Measurements from ENCODE around the gene ATG9A. TPM values are rescaled to one million over a fixed set of nuclear protein-coding genes. Genes with fewer than 3 reads are reported as not detected.
A peak's percentile ranks its signal among the peaks of the same experiment; 100 is the strongest.

Gene ATG9A
- total RNA-seq, 1 experiment from 2014 or later = 46.4 TPM

DNA sequence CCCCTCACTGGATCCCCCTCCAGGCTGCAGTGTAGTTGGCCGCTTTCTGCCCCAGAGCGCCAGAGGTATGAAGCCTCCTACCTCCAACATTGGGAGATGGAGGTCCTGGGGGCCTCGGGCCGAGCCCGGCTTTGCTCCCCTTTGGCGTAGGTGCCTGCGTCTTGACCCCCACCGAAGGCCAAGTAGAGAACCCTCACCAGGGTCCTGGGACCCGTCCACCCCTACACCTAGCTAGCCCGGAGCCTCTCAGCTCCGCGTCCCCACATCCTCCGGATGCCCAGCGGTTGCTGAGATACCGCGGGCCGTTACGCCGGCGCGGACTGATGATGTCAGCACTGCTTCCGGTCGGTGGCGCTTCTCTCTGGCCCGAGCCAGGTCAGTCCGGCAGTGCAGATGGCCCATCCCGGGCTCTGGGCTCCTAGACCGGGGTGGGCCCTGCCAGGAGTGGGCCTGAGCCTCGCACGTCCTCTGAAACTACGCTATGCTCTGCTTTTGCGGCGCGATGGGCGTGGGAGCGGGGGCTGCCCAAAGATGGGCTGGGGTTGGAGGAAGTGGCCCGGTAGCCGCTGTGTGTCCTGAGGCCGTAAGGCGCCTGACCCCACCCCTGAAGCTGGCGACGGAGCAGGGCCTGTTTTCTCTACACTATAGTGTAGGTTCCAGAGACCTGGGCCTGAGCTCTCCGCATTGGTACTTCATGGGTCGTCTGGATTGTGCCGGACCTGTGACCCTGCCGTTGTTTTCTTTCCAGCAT is 15.9 kb upstream of the ATG9A start, which contains the start of the genes GLB1L and STK16:
Gene GLB1L, minus strand, starts transcription at position 297 of the 751 bp plus-strand sequence. CDS start 1,871 bp downstream, outside the sequence.
Gene STK16, plus strand, starts transcription at position 332 of the 751 bp plus-strand sequence. CDS start 521 bp downstream, outside the sequence.
- Mint-ChIP-seq H3K27me3 (ENCODE audit: low read depth) (no peaks in the 10 kb centered on the region), H3K36me3 (ENCODE audit: insufficient read depth in 1 of 3, low read depth in 3 of 3) (peaks cover 2 to 17% (median 16%) of the 10 kb centered on the region in 3 experiments; a peak in 6 of 7 replicates), H3K4me3 (peak within 1 kb of the TSS; percentile 92 to 96), H3K9me3 (no peaks in the 10 kb centered on the region), H3K27ac (peak within 1 kb of the TSS; percentile 95 to 98 (median 97)), H3K4me1 (peaks cover 19 to 27% of the 10 kb centered on the region in 2 experiments)
- Histone ChIP-seq H3K27ac (ENCODE audit: insufficient read length, low read depth, low read length) (no peak within 1 kb of the TSS), H2BK12ac (ENCODE audit: insufficient read length, low read depth, low read length) (no peak within 1 kb of the TSS), H4K20me1 (ENCODE audit: control insufficient read depth, insufficient read depth, insufficient read length) (no peaks in the 10 kb centered on the region), H2BK120ac (ENCODE audit: low read depth, low read length, poor library complexity, severe bottlenecking) (no peak within 1 kb of the TSS), H2AFZ (ENCODE audit: low read length) (no peak within 1 kb of the TSS), H4K8ac (replicated peaks; ENCODE audit: insufficient read length, low read depth, low read length) (no peak within 1 kb of the TSS), H2AK5ac (ENCODE audit: insufficient read length, low read length) (no peak within 1 kb of the TSS), H2BK5ac (ENCODE audit: insufficient read length, low read length) (peak within 1 kb of the TSS; percentile 11), H3K4me1 (ENCODE audit: insufficient read depth, low read length) (peaks cover 2% of the 10 kb centered on the region; the same call in 1 of the 2 replicates), H3K9ac (ENCODE audit: extremely low read depth, insufficient read length, low read length) (peak within 1 kb of the TSS; percentile 90), H3K56ac (ENCODE audit: insufficient read length, low read depth, low read length) (no peak within 1 kb of the TSS), H4K5ac (ENCODE audit: insufficient read length, low read depth, low read length) (peak within 1 kb of the TSS; percentile 5), H3K23me2 (ENCODE audit: insufficient read length, low read depth, low read length, poor library complexity, severe bottlenecking) (no peaks in the 10 kb centered on the region), H2BK20ac (ENCODE audit: low read depth, low read length, poor library complexity, severe bottlenecking) (no peak within 1 kb of the TSS), H3K4ac (ENCODE audit: low read depth, low read length) (no peak within 1 kb of the TSS), H3K23ac (ENCODE audit: insufficient read length, low read depth, low read length) (no peak within 1 kb of the TSS), H3K27me3 (ENCODE audit: insufficient read depth, low read length) (no peaks in the 10 kb centered on the region), H3K79me2 (ENCODE audit: insufficient read depth, low read length) (no peaks in the 10 kb centered on the region), H3K9me3 (ENCODE audit: control insufficient read depth, low read depth, low read length) (no peaks in the 10 kb centered on the region), H3K18ac (ENCODE audit: insufficient read length, low read depth, low read length) (peak within 1 kb of the TSS; percentile 89), H4K91ac (ENCODE audit: insufficient read length, low read depth, low read length) (no peak within 1 kb of the TSS), H3K4me2 (ENCODE audit: insufficient read depth, insufficient read length, low read length) (peak within 1 kb of the TSS; percentile 77), H3K14ac (ENCODE audit: insufficient read depth, low read length) (peak within 1 kb of the TSS; percentile 89), H3T11ph (ENCODE audit: low read length) (no peak within 1 kb of the TSS), H3K79me1 (ENCODE audit: insufficient read depth, low read depth, low read length, poor library complexity, severe bottlenecking) (no peaks in the 10 kb centered on the region), H2BK15ac (ENCODE audit: low read depth, low read length) (no peak within 1 kb of the TSS)
- no peak for TF ChIP-seq CTCF (conservative IDR thresholded peaks at IDR 0.05)
- DNase-seq = peak; percentile 96
- WGBS (ENCODE audit: extremely low coverage, insufficient read length, low lambda C conversion rate) = no CpG with 5 or more reads among the region's 46 CpGs

Data from H9 (cell line).